ENCODE measurements around the gene SLC2A3.
A peak's percentile ranks its signal among the peaks of the same experiment; 100 is the strongest.
"Not testable (repeated sequence)": the region's sequence is repeated elsewhere in the genome, so short reads cannot be mapped to it uniquely, and the experiment has no call there.

SLC2A3 gene

DNA sequence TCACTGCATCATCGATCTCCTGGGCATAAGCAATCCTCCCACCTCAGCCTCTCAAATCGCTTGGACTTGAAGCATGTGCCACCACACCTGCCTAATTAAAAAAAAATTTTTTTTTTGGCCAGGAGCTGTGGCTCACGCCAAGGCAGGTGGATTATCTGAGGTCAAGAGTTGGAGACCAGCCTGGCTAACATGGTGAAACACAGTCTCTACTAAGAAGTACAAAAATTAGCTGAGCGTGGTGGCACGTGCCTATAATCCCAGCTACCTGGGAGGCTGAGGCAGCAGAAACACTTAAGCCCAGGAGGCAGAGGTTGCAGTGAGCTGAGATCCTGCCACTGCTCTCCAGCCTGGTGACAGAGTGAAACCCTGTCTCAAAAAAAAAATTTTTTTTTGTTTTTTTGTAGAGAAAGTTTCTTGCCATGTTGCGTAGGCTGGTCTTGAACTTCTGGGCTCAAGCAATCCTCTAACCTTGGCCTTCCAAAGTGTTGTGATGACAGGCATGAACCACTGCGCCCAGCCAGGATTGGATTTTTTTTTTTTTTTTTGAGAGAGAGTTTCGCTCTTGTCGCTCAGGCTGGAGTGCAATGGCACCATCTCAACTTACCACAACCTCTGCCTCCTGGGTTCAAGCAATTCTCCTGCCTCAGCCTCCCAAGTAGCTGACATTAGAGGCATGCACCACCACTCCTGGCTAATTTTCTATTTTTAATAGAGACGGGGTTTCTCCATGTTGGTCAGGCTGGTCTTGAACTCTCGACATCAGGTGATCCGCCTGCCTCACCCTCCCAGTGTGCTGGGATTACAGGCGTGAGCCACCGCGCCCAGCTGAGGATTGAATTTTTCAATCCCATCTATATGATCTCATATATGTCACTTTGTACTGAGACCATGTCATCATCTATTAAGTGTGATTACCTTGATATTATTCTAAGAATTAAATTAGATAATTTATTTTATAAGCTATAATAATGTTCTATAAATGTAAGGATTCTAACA is 12.4 kb downstream of the SLC2A3 start:
- no peak for DNase-seq
- in situ Hi-C loops (cut with HindIII; ENCODE audit: low pct_ligation_motif_present, low sequenced_read_pairs) = no loop called here
- TF ChIP-seq, protein P1, sequence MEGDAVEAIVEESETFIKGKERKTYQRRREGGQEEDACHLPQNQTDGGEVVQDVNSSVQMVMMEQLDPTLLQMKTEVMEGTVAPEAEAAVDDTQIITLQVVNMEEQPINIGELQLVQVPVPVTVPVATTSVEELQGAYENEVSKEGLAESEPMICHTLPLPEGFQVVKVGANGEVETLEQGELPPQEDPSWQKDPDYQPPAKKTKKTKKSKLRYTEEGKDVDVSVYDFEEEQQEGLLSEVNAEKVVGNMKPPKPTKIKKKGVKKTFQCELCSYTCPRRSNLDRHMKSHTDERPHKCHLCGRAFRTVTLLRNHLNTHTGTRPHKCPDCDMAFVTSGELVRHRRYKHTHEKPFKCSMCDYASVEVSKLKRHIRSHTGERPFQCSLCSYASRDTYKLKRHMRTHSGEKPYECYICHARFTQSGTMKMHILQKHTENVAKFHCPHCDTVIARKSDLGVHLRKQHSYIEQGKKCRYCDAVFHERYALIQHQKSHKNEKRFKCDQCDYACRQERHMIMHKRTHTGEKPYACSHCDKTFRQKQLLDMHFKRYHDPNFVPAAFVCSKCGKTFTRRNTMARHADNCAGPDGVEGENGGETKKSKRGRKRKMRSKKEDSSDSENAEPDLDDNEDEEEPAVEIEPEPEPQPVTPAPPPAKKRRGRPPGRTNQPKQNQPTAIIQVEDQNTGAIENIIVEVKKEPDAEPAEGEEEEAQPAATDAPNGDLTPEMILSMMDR (IDR thresholded peaks at IDR 0.05; ENCODE audit: low read depth, low read length, missing control alignments) = no peak
- H3K27ac ChIP-seq = no peak overlapping the region
- H3K27me3 ChIP-seq (replicated peaks) = no peaks in the 10 kb centered on the region
- H3K4me3 ChIP-seq (ENCODE audit: low read depth, low read length) = no peak overlapping the region
- H3K36me3 ChIP-seq (replicated peaks) = peaks cover 80% of the 10 kb centered on the region

DNA sequence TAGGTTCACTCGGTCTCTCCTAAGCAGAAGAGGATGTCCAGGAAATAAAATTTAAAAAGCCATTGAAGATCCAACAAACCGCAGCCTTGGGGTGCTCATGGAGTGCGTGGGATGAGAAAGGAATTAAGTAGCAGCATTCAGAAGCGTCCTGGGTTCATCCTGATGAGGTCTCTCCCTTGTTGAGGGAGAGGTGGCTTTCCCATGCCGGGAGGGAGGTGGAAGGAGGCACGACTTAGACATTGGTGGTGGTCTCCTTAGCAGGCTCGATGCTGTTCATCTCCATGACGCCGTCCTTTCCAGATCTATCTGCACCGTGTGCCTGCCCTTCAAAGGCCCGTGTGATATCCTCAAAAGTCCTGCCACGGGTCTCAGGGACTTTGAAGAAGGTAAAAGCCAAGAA is 14.8 kb downstream of the SLC2A3 start:
- H3K27ac ChIP-seq; H3K4me3 ChIP-seq (ENCODE audit: low read depth, low read length); in situ Hi-C loops (cut with HindIII; ENCODE audit: low pct_ligation_motif_present, low sequenced_read_pairs); H3K27me3 ChIP-seq (replicated peaks); DNase-seq: not testable (repeated sequence)
- H3K36me3 ChIP-seq (replicated peaks) = peaks cover 58% of the 10 kb centered on the region

DNA sequence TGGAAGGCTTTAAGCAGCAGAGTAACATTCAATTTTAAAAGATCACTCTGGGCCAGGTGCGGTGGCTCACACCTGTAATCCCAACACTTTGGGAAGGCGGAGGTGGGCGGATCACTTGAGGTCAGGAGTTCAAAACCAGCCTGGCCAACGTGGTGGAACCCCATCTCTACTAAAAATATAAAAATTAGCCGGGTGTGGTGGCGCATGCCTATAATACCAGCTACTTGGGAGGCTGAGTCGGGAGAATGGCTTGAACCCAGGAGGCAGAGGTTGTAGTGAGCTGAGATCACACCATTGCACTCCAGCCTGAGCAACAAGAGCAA is 17.8 kb downstream of the SLC2A3 start:
- DNase-seq; H3K27ac ChIP-seq; H3K4me3 ChIP-seq (ENCODE audit: low read depth, low read length); in situ Hi-C loops (cut with HindIII; ENCODE audit: low pct_ligation_motif_present, low sequenced_read_pairs); H3K27me3 ChIP-seq (replicated peaks): not testable (repeated sequence)
- H3K36me3 ChIP-seq (replicated peaks) = peaks cover 37% of the 10 kb centered on the region

DNA sequence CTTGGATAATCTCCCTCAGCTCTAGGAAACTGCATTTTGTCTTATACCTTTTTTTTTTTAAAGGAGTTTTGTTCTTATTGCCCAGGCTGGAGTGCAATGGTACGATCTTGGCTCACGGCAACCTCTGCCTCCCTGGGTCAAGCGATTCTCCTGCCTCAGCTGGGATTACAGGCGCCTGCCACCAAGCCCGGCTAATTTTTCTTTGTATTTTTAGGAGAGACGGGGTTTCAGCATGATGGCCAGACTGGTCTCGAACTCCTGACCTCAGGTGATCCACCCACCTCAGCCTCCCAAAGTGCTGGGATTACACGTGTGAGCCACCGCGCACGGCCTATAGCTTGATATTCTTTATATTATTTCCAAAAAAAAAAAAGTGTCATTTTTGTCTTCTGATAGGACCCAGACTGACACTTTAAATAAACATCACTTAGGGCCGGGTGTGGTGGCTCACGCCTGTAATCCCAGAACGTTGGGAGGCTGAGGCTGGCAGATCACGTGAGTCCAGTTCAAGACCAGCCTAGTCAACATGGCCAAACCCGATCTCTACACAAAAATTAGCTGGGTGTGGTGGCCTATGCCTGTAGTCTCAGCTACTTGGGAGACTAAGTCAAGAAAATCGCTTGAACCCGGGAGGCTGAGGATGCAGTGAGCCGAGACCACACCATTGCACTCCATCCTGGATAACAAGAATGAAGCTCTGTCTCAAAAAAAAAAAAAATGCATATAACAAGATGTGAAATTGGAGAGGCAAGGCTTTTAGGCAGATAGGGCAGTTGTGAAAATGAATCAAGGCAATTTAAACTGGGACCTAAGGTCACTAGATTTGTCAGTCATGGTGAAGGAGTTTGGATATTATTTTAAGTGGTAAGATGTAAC is 18.4 kb downstream of the SLC2A3 start:
- in situ Hi-C loops (cut with HindIII; ENCODE audit: low pct_ligation_motif_present, low sequenced_read_pairs) = no loop called here
- TF ChIP-seq, protein P1 (IDR thresholded peaks at IDR 0.05; ENCODE audit: low read depth, low read length, missing control alignments) = no peak
- Histone ChIP-seq H3K36me3 (replicated peaks) (peaks cover 31% of the 10 kb centered on the region), H3K4me3 (ENCODE audit: low read depth, low read length) (no peak overlapping the region), H3K27me3 (replicated peaks) (no peaks in the 10 kb centered on the region), H3K27ac (no peak overlapping the region)
- DNase-seq = no peak

DNA sequence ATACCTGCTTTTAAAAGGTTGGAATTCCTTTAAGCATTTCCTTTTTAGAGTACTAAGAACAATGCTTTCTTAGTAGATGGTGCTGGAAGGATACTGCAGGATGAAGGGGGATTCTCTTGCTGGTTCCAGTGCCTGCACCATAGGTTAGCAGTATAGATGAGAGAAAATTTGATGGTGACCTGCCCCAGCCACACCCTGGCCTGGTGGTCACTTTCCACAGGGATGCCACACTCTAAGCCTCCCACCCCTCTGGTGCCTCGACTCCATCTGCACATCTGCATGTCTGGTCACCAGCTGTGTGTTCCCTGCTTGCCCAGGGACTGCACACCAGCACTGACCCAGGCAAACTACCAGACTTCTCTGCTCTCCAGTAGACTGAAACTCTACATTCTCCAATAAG is 19.1 kb downstream of the SLC2A3 start:
- Histone ChIP-seq H3K36me3 (replicated peaks) (peaks cover 24% of the 10 kb centered on the region), H3K27me3 (replicated peaks) (no peaks in the 10 kb centered on the region)

DNA sequence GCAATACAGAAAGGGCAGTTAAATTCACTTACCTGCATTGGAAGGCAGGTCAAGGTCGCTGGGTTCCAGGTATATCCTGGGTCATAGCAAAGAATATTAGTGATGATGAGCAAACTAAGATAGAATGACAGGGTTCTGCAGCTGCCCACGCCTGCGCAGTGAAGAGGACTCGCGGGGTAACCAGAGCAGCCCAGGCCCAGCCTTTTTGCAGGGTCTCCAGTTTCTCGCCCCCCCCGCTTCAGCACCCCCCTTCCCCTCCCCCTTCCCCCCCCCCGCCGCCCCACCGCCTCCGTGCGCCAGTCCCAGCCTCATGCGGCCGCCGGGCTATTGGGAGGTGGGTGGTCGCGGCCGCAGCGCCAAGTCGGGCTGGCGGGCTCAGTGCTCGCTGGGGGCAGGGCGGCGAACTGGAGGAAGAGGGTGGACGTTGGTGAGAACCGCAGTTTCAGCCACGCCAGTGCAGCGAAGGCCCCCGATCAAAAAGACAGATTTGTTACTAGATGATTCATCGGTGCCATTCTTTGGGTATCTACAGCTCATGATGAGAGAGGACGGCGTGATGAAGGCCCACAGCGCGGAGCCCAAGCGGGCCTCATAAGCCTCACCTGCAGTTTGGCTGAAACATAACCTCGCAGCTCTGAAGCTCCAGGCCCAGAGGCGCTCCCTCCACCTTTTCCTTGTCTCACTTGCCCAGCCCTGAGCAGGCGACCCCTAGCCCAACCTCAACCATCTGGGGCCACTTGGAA is 20.2 kb downstream of the SLC2A3 start:
- no peak for DNase-seq
- TF ChIP-seq, protein P1 (IDR thresholded peaks at IDR 0.05; ENCODE audit: low read depth, low read length, missing control alignments) = no peak
- Histone ChIP-seq H3K27ac (no peak overlapping the region), H3K36me3 (replicated peaks) (peaks cover 15% of the 10 kb centered on the region), H3K27me3 (replicated peaks) (no peaks in the 10 kb centered on the region), H3K4me3 (ENCODE audit: low read depth, low read length) (peak overlapping the region; percentile 40)
- in situ Hi-C loops (cut with HindIII; ENCODE audit: low pct_ligation_motif_present, low sequenced_read_pairs) = no loop called here

More for the DNA sequence above, 19.1 kb downstream of the SLC2A3 start:
- no peak overlapping the region for H3K4me3 ChIP-seq (ENCODE audit: low read depth, low read length)
- TF ChIP-seq, protein P1 (IDR thresholded peaks at IDR 0.05; ENCODE audit: low read depth, low read length, missing control alignments) = no peak
- in situ Hi-C loops (cut with HindIII; ENCODE audit: low pct_ligation_motif_present, low sequenced_read_pairs) = no loop called here
- no peak for DNase-seq
- no peak overlapping the region for H3K27ac ChIP-seq

DNA sequence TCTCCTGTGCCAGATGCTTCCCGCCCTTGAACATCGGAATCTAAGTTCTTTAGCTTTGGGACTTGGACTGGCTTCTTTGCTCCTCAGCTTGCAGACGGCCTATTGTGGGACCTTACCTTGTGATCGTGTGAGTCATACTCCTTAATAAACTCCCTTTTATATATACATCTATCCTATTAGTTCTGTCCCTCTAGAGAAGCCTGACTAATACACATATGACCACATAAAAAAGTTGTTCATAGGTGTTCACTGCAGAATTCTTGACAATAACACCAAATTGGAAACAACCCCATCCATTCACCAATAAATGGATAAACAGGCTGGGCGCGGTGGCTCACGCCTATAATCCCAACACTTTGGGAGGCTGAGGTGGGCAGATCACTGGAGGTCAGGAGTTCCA is 25.9 kb downstream of the SLC2A3 start:
- in situ Hi-C loops (cut with HindIII; ENCODE audit: low pct_ligation_motif_present, low sequenced_read_pairs); DNase-seq; H3K27ac ChIP-seq; H3K27me3 ChIP-seq (replicated peaks); H3K36me3 ChIP-seq (replicated peaks); H3K4me3 ChIP-seq (ENCODE audit: low read depth, low read length): not testable (repeated sequence)
